HUES6 (cell line): ENCODE results near the gene ZW10.

Experiments
- H3K27ac ChIP-seq: 2 replicates; pipeline ENCODE4 v1.7.0; 2013; ENCODE audit warnings: low read depth, mild to moderate bottlenecking, low read length, inconsistent platforms
- H3K27me3 ChIP-seq: 2 replicates; pipeline ENCODE4 v1.6.1; 2013; ENCODE audit warnings: low read length; ENCODE audit not compliant: control insufficient read depth, insufficient read depth
- H3K36me3 ChIP-seq: 2 replicates; pipeline ENCODE4 v1.6.1; 2013; ENCODE audit warnings: low read length; ENCODE audit not compliant: control insufficient read depth, insufficient read depth
- H3K4me1 ChIP-seq: 2 replicates; pipeline ENCODE4 v1.6.1; 2013; ENCODE audit warnings: low read length; ENCODE audit not compliant: control insufficient read depth, insufficient read depth
- H3K4me3 ChIP-seq: 2 replicates; pipeline ENCODE4 v1.5.1; 2013; ENCODE audit warnings: low read depth, low read length
- H3K9ac ChIP-seq: one replicate; pipeline ENCODE4 v1.6.1; 2013; ENCODE audit warnings: mild to moderate bottlenecking, low read length
- H3K9me3 ChIP-seq: 2 replicates; pipeline ENCODE4 v1.6.1; 2013; ENCODE audit warnings: low read depth, low read length; ENCODE audit not compliant: control insufficient read depth, insufficient read depth

Gene ZW10

DNA sequence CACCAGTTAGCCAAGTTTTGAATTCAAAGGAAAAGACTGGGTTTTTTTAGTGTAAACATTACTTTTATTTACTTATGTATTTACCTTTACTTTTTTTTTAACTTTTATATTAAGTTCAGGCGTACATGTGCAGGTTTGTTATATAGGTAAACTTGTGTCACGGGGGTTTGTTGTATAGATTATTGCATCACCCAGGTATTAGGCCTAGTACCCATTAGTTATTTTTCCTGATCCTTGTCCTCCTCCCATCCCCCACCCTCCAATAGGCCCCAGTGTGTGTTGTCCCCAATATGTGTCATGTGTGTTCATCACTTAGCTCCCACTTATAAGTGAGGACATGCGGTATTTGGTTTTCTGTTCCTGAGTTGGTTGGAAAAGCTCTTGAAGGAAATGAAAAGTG, 20.6 kb downstream of the ZW10 start:
- no peaks in the 10 kb centered on the region for H3K27me3 ChIP-seq

DNA sequence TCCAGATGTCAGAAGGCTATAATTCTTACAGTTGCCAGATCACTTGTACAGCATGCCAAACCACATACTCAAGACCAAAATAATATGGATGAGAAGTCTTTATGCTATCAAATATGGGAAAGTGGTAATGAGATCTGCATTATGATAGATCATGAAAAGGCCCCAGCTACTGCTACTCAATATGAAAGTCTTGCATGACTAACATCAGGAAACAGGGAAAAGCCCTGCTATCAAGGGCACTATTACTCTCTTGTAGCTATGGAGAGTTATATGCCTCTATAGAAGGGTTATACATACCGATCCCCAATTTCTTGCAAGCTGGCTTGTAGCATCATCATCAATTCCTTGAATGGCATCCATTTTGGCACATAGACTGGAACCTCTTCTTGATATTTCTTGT, 37.2 kb downstream of the ZW10 start:
- H3K9ac ChIP-seq, result no peak overlapping the region
- H3K9me3 ChIP-seq, result no peaks in the 10 kb centered on the region
- no peaks in the 10 kb centered on the region for H3K27me3 ChIP-seq
- H3K36me3 ChIP-seq, result peaks cover 78% of the 10 kb centered on the region
- H3K4me3 ChIP-seq, result no peak overlapping the region
- H3K4me1 ChIP-seq, result no peaks in the 10 kb centered on the region
- no peak overlapping the region for H3K27ac ChIP-seq

More for the DNA sequence above, 20.6 kb downstream of the ZW10 start:
- peaks cover 61% of the 10 kb centered on the region for H3K36me3 ChIP-seq
- no peaks in the 10 kb centered on the region for H3K9me3 ChIP-seq
- no peaks in the 10 kb centered on the region for H3K4me1 ChIP-seq
- no peak overlapping the region for H3K4me3 ChIP-seq
- no peak overlapping the region for H3K9ac ChIP-seq
- no peak overlapping the region for H3K27ac ChIP-seq

DNA sequence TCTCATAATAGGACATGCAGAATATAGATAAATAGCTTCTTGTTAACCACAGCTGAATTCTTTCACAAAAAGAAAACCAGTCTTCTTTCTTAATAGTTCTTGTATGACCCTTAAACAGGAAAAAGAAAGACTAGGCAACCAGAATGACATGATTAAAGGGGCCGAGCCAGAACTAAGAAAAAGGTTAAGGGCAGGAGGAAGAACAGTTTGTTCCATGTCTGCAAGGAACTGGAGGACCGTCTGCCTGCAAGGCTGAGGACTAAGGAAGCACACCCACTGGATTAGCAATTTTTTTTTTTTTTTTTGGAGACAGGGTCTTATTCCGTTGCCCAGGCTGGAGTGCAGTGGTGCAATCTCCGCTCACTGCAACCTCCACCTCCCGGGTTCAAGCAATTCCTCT, 41.4 kb downstream of the ZW10 start:
- Histone ChIP-seq H3K9me3 (no peaks in the 10 kb centered on the region), H3K36me3 (peaks cover 37% of the 10 kb centered on the region), H3K27ac (no peak overlapping the region), H3K9ac (no peak overlapping the region), H3K27me3 (no peaks in the 10 kb centered on the region), H3K4me3 (no peak overlapping the region), H3K4me1 (no peaks in the 10 kb centered on the region)

- Histone ChIP-seq H3K9ac (no peak overlapping the region), H3K4me1 (no peaks in the 10 kb centered on the region), H3K4me3 (no peak overlapping the region), H3K27me3 (no peaks in the 10 kb centered on the region), H3K36me3 (peaks cover 28% of the 10 kb centered on the region), H3K9me3 (no peaks in the 10 kb centered on the region), H3K27ac (no peak overlapping the region)
Measured at GRCh38 chr11:113730887-113731726, 42.4 kb downstream of the ZW10 start.

DNA sequence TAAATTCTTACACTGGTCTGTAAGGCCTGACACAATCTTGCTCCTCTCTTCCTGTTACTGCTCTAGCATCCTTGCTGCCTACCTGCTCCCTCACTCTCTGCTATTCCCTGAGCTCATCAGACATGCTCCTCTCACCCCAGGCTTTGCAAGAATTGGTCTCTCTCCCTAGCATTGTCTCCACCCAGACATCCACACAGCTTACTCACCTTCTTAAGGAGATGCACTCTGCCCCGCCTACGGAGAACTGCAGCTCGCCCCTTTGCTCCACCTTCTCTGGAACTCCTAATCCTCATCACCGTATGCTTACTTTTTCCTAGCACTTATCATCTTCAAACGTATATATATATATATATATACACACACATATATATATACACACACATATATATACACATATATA, 44.0 kb downstream of the ZW10 start:
- Histone ChIP-seq H3K36me3 (peaks cover 20% of the 10 kb centered on the region), H3K9ac (no peak overlapping the region), H3K4me3 (no peak overlapping the region), H3K27ac (no peak overlapping the region), H3K4me1 (no peaks in the 10 kb centered on the region), H3K9me3 (no peaks in the 10 kb centered on the region), H3K27me3 (no peaks in the 10 kb centered on the region)

DNA sequence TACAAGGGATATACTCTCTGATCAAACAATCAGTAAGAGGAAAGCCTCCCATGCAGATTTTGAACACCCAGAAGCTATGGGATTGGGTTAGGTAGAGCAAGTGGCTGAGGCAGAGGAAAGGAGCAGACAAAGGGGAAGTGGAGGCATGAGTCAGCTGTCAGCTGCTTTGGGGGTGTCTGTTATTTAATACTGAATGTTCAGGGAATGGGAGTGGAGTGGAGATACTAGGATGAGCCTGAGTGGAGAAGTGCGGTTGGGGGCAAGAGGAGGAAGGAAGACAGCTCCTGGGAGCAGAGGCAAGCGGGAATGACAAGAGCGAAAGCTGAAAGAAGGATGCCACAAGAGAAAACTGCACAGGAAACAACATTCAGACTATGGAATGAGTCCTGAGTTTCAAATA, 44.7 kb downstream of the ZW10 start:
- H3K27me3 ChIP-seq, result no peaks in the 10 kb centered on the region
- H3K27ac ChIP-seq, result no peak overlapping the region
- no peak overlapping the region for H3K4me3 ChIP-seq
- H3K4me1 ChIP-seq, result no peaks in the 10 kb centered on the region
- no peak overlapping the region for H3K9ac ChIP-seq
- H3K9me3 ChIP-seq, result no peaks in the 10 kb centered on the region
- H3K36me3 ChIP-seq, result peaks cover 13% of the 10 kb centered on the region; the same call in 1 of the 2 replicates

DNA sequence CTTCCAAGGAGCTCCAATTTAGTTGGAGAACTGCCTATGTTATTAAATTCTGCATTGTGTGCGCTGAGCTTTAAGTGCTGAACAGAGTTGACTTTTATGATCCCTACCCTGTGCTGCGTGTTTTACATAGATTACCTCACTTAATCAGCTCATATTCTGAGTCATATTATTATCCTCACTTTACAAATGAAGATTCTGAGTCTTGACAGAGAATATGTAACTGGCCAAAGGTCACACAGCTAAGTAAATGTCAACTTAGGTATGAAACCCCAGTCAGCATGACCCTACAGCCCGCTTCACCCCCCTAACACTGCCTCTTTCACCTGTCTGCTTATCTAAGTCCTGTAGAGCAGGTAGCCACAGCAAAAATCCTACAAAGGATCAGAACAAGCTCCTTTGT, 47.6 kb downstream of the ZW10 start:
- Histone ChIP-seq H3K27me3 (no peaks in the 10 kb centered on the region), H3K9ac (no peak overlapping the region), H3K27ac (no peak overlapping the region), H3K36me3 (no peaks in the 10 kb centered on the region), H3K4me1 (no peaks in the 10 kb centered on the region), H3K4me3 (no peak overlapping the region), H3K9me3 (no peaks in the 10 kb centered on the region)

GRCh38 chr11:113725407-113725806, 48.1 kb downstream of the ZW10 start:
- no peak overlapping the region for H3K4me3 ChIP-seq
- no peaks in the 10 kb centered on the region for H3K27me3 ChIP-seq
- no peak overlapping the region for H3K27ac ChIP-seq
- no peaks in the 10 kb centered on the region for H3K9me3 ChIP-seq
- H3K9ac ChIP-seq, result no peak overlapping the region
- no peaks in the 10 kb centered on the region for H3K36me3 ChIP-seq
- no peaks in the 10 kb centered on the region for H3K4me1 ChIP-seq

GRCh38 chr11:113724778-113725177, 48.7 kb downstream of the ZW10 start:
- no peak overlapping the region for H3K9ac ChIP-seq
- no peaks in the 10 kb centered on the region for H3K36me3 ChIP-seq
- no peaks in the 10 kb centered on the region for H3K4me1 ChIP-seq
- no peak overlapping the region for H3K4me3 ChIP-seq
- no peaks in the 10 kb centered on the region for H3K9me3 ChIP-seq
- H3K27ac ChIP-seq, result no peak overlapping the region
- H3K27me3 ChIP-seq, result no peaks in the 10 kb centered on the region

DNA sequence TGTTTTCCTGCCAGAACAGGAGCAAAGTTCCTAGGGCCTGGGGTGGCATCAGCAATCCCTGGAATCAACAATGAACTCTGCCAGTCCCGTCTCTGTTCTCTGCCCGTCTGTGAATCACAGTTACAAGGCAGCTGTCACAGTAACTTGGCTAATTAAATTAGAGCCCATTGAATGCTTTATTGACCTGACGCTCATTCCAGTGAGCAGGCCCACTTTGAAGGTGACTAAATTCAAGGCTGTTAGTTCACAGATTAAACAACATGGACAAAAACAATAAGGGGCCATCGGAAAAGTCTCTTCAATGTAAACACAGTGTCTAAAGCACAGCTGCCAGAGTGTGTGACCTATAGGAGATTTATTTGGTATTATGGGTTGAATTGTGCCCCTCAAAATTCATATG, 49.7 kb downstream of the ZW10 start:
- H3K9ac ChIP-seq, result no peak overlapping the region
- H3K36me3 ChIP-seq, result no peaks in the 10 kb centered on the region
- H3K27me3 ChIP-seq, result no peaks in the 10 kb centered on the region
- no peaks in the 10 kb centered on the region for H3K9me3 ChIP-seq
- H3K4me1 ChIP-seq, result no peaks in the 10 kb centered on the region
- no peak overlapping the region for H3K4me3 ChIP-seq
- no peak overlapping the region for H3K27ac ChIP-seq

GRCh38 chr11:113722934-113723333, 50.6 kb downstream of the ZW10 start:
- Histone ChIP-seq H3K27ac (no peak overlapping the region), H3K27me3 (no peaks in the 10 kb centered on the region), H3K4me3 (no peak overlapping the region), H3K4me1 (no peaks in the 10 kb centered on the region), H3K9me3 (no peaks in the 10 kb centered on the region), H3K9ac (no peak overlapping the region), H3K36me3 (no peaks in the 10 kb centered on the region)
